HEK293 (cell line): Measurements from ENCODE around the gene EBI3.

ENCODE experiments used
- BCL11B ChIP-seq: fragments of 450-650 bp; formaldehyde crosslinking; IDR thresholded peaks from 2 replicates; pipeline ENCODE4 v1.5.1; 2016; ENCODE audit warnings: low read depth, missing biosample characterization, missing genetic modification characterization
- FEZF1 ChIP-seq: fragments of 450-650 bp; formaldehyde crosslinking; IDR thresholded peaks from 2 replicates; pipeline ENCODE4 v1.5.1; 2016; ENCODE audit warnings: missing biosample characterization, missing genetic modification characterization
- KLF8 ChIP-seq: fragments of 450-650 bp; formaldehyde crosslinking; IDR thresholded peaks from 2 replicates; pipeline ENCODE4 v1.5.1; 2016; ENCODE audit warnings: missing biosample characterization, missing genetic modification characterization
- MYNN ChIP-seq: fragments of 450-650 bp; formaldehyde crosslinking; IDR thresholded peaks from 2 replicates; pipeline ENCODE4 v1.5.1; 2016; ENCODE audit warnings: missing biosample characterization, missing genetic modification characterization, borderline replicate concordance
- MZF1 ChIP-seq: fragments of 450-650 bp; formaldehyde crosslinking; IDR thresholded peaks from 2 replicates; pipeline ENCODE4 v1.5.1; 2017; ENCODE audit warnings: missing biosample characterization, missing genetic modification characterization, borderline replicate concordance
- REPIN1 ChIP-seq: fragments of 450-650 bp; formaldehyde crosslinking; IDR thresholded peaks from 2 replicates; pipeline ENCODE4 v1.5.1; 2017; ENCODE audit warnings: missing biosample characterization, missing genetic modification characterization, low read depth
- SP7 ChIP-seq: fragments of 450-650 bp; formaldehyde crosslinking; IDR thresholded peaks from 2 replicates; pipeline ENCODE4 v1.5.1; 2016; ENCODE audit warnings: missing biosample characterization, missing genetic modification characterization
- ZBTB8A ChIP-seq: fragments of 450-650 bp; formaldehyde crosslinking; IDR thresholded peaks from 2 replicates; pipeline ENCODE4 v1.5.1; 2016; ENCODE audit warnings: missing biosample characterization, missing genetic modification characterization
- ZEB2 ChIP-seq: fragments of 450-650 bp; formaldehyde crosslinking; IDR thresholded peaks from 2 replicates; pipeline ENCODE4 v1.5.1; 2016; ENCODE audit warnings: missing biosample characterization, missing genetic modification characterization
- ZNF140 ChIP-seq: fragments of 450-650 bp; formaldehyde crosslinking; IDR thresholded peaks from 2 replicates; pipeline ENCODE4 v1.5.1; 2016; ENCODE audit warnings: missing biosample characterization, missing genetic modification characterization
- ZNF214 ChIP-seq: fragments of 450-650 bp; formaldehyde crosslinking; IDR thresholded peaks from 2 replicates; pipeline ENCODE4 v1.5.1; 2017; ENCODE audit warnings: missing biosample characterization, mild to moderate bottlenecking, missing genetic modification characterization, borderline replicate concordance
- ZNF223 ChIP-seq: fragments of 450-650 bp; formaldehyde crosslinking; IDR thresholded peaks from 2 replicates; pipeline ENCODE4 v1.5.1; 2016; ENCODE audit warnings: missing biosample characterization, missing genetic modification characterization
- ZNF585B ChIP-seq: fragments of 450-650 bp; formaldehyde crosslinking; IDR thresholded peaks from 2 replicates; pipeline ENCODE4 v1.5.1; 2016; ENCODE audit warnings: missing biosample characterization, missing genetic modification characterization
- ZNF596 ChIP-seq: fragments of 450-650 bp; IDR thresholded peaks from 2 replicates; pipeline ENCODE4 v1.5.0; 2018; ENCODE audit warnings: missing biosample characterization, mild to moderate bottlenecking, missing genetic modification characterization, moderate library complexity
- ZNF707 ChIP-seq: fragments of 450-650 bp; formaldehyde crosslinking; IDR thresholded peaks from 2 replicates; pipeline ENCODE4 v1.5.1; 2016; ENCODE audit warnings: missing biosample characterization, missing genetic modification characterization
- ZNF785 ChIP-seq: fragments of 450-650 bp; formaldehyde crosslinking; IDR thresholded peaks from 2 replicates; pipeline ENCODE4 v1.5.1; 2016; ENCODE audit warnings: missing biosample characterization, missing genetic modification characterization
- TF ChIP-seq, protein P1 (sequence below): fragments of 450-650 bp; formaldehyde crosslinking; IDR thresholded peaks from 2 replicates; pipeline ENCODE4 v1.5.1; 2017; ENCODE audit warnings: missing biosample characterization, missing genetic modification characterization
- TF ChIP-seq, protein P2 (sequence below): fragments of 450-650 bp; formaldehyde crosslinking; IDR thresholded peaks from 2 replicates; pipeline ENCODE4 v1.5.1; 2016; ENCODE audit warnings: missing biosample characterization, missing genetic modification characterization, low read depth
- TF ChIP-seq, protein P3 (sequence below): fragments of 450-650 bp; formaldehyde crosslinking; IDR thresholded peaks from 2 replicates; pipeline ENCODE4 v1.5.1; 2017; ENCODE audit warnings: missing biosample characterization, missing genetic modification characterization
- TF ChIP-seq, protein P4 (sequence below): fragments of 450-650 bp; formaldehyde crosslinking; IDR thresholded peaks from 2 replicates; pipeline ENCODE4 v1.5.1; 2016; ENCODE audit warnings: missing biosample characterization, missing genetic modification characterization
- TF ChIP-seq, protein P5 (sequence below): fragments of 450-650 bp; formaldehyde crosslinking; IDR thresholded peaks from 2 replicates; pipeline ENCODE4 v1.5.1; 2016; ENCODE audit warnings: missing biosample characterization, missing genetic modification characterization
- TF ChIP-seq, protein P6 (sequence below): fragments of 450-650 bp; formaldehyde crosslinking; IDR thresholded peaks from 2 replicates; pipeline ENCODE4 v1.5.1; 2016; ENCODE audit warnings: missing biosample characterization, missing genetic modification characterization

The EBI3 gene

DNA sequence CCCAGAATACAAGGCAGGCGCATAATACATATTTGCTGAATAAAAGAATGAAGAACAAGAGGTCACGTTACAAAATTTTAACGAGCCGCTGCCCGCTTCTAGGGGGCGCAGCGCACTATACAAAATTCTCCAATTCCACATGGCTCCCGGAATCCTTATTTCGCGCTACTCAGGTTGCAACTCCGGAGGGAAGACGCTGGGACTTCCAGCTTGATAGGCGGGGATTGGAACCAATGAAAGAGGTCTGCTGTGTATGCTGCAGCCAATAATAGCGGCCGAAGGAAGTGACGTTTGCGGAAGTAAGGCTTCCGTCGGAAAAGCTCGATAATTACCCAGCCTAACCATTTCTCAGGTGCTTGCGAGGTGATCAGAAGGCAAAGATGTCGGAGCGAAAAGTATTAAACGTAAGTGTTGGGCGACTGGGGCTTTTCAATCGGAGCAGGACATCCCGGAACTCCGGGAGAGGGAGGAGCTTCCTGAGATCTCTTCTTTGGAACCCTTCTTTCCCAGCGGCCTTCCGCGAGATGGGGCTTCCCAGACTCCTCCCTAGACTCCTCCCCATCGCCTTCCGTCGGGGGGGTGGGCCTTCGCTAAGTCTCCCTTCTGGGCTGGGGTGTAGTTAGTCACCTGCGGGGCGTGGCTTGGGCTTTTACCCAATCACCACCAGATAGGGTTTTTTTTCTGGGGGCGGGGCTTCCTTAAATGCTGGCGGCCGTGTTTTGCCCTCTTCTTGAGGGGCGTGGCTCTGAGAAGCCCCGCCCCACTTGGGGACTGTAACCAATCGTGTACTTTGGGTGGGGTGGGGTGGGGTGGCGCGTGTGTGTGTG, 17.7 kb downstream of the EBI3 start, which contains the start of gene YJU2 (continued):
- TF ChIP-seq ZNF140 (tag by site-specific recombination) (no peak), KLF8 (peak; percentile 95), ZBTB8A (tag by site-specific recombination) (peak; percentile 12), ZNF596 (no peak), BCL11B (tag by site-specific recombination) (no peak), MYNN (tag by site-specific recombination) (no peak), ZNF785 (no peak), FEZF1 (tag by site-specific recombination) (0 out of 2 replicates have a peak, but pooled peaks have one; percentile 21), ZNF707 (tag by site-specific recombination) (no peak), SP7 (peak; percentile 84), ZNF585B (tag by site-specific recombination) (no peak), ZNF223 (tag by site-specific recombination) (no peak), REPIN1 (tag by site-specific recombination) (no peak), ZEB2 (peak; percentile 51), MZF1 (tag by site-specific recombination) (no peak; the same call in 1 of the 2 replicates), ZNF214 (tag by site-specific recombination) (no peak)
- TF ChIP-seq, protein P1, sequence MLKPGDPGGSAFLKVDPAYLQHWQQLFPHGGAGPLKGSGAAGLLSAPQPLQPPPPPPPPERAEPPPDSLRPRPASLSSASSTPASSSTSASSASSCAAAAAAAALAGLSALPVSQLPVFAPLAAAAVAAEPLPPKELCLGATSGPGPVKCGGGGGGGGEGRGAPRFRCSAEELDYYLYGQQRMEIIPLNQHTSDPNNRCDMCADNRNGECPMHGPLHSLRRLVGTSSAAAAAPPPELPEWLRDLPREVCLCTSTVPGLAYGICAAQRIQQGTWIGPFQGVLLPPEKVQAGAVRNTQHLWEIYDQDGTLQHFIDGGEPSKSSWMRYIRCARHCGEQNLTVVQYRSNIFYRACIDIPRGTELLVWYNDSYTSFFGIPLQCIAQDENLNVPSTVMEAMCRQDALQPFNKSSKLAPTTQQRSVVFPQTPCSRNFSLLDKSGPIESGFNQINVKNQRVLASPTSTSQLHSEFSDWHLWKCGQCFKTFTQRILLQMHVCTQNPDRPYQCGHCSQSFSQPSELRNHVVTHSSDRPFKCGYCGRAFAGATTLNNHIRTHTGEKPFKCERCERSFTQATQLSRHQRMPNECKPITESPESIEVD (tag by site-specific recombination), result peak; percentile 36; the same call in 1 of the 2 replicates
- TF ChIP-seq, protein P2, sequence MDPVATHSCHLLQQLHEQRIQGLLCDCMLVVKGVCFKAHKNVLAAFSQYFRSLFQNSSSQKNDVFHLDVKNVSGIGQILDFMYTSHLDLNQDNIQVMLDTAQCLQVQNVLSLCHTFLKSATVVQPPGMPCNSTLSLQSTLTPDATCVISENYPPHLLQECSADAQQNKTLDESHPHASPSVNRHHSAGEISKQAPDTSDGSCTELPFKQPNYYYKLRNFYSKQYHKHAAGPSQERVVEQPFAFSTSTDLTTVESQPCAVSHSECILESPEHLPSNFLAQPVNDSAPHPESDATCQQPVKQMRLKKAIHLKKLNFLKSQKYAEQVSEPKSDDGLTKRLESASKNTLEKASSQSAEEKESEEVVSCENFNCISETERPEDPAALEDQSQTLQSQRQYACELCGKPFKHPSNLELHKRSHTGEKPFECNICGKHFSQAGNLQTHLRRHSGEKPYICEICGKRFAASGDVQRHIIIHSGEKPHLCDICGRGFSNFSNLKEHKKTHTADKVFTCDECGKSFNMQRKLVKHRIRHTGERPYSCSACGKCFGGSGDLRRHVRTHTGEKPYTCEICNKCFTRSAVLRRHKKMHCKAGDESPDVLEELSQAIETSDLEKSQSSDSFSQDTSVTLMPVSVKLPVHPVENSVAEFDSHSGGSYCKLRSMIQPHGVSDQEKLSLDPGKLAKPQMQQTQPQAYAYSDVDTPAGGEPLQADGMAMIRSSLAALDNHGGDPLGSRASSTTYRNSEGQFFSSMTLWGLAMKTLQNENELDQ (tag by site-specific recombination), result no peak
- TF ChIP-seq, protein P3, sequence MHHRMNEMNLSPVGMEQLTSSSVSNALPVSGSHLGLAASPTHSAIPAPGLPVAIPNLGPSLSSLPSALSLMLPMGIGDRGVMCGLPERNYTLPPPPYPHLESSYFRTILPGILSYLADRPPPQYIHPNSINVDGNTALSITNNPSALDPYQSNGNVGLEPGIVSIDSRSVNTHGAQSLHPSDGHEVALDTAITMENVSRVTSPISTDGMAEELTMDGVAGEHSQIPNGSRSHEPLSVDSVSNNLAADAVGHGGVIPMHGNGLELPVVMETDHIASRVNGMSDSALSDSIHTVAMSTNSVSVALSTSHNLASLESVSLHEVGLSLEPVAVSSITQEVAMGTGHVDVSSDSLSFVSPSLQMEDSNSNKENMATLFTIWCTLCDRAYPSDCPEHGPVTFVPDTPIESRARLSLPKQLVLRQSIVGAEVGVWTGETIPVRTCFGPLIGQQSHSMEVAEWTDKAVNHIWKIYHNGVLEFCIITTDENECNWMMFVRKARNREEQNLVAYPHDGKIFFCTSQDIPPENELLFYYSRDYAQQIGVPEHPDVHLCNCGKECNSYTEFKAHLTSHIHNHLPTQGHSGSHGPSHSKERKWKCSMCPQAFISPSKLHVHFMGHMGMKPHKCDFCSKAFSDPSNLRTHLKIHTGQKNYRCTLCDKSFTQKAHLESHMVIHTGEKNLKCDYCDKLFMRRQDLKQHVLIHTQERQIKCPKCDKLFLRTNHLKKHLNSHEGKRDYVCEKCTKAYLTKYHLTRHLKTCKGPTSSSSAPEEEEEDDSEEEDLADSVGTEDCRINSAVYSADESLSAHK (tag by site-specific recombination), result no peak
- TF ChIP-seq, protein P4, sequence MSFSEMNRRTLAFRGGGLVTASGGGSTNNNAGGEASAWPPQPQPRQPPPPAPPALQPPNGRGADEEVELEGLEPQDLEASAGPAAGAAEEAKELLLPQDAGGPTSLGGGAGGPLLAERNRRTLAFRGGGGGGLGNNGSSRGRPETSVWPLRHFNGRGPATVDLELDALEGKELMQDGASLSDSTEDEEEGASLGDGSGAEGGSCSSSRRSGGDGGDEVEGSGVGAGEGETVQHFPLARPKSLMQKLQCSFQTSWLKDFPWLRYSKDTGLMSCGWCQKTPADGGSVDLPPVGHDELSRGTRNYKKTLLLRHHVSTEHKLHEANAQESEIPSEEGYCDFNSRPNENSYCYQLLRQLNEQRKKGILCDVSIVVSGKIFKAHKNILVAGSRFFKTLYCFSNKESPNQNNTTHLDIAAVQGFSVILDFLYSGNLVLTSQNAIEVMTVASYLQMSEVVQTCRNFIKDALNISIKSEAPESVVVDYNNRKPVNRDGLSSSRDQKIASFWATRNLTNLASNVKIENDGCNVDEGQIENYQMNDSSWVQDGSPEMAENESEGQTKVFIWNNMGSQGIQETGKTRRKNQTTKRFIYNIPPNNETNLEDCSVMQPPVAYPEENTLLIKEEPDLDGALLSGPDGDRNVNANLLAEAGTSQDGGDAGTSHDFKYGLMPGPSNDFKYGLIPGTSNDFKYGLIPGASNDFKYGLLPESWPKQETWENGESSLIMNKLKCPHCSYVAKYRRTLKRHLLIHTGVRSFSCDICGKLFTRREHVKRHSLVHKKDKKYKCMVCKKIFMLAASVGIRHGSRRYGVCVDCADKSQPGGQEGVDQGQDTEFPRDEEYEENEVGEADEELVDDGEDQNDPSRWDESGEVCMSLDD (tag by site-specific recombination), result no peak
- TF ChIP-seq, protein P5, sequence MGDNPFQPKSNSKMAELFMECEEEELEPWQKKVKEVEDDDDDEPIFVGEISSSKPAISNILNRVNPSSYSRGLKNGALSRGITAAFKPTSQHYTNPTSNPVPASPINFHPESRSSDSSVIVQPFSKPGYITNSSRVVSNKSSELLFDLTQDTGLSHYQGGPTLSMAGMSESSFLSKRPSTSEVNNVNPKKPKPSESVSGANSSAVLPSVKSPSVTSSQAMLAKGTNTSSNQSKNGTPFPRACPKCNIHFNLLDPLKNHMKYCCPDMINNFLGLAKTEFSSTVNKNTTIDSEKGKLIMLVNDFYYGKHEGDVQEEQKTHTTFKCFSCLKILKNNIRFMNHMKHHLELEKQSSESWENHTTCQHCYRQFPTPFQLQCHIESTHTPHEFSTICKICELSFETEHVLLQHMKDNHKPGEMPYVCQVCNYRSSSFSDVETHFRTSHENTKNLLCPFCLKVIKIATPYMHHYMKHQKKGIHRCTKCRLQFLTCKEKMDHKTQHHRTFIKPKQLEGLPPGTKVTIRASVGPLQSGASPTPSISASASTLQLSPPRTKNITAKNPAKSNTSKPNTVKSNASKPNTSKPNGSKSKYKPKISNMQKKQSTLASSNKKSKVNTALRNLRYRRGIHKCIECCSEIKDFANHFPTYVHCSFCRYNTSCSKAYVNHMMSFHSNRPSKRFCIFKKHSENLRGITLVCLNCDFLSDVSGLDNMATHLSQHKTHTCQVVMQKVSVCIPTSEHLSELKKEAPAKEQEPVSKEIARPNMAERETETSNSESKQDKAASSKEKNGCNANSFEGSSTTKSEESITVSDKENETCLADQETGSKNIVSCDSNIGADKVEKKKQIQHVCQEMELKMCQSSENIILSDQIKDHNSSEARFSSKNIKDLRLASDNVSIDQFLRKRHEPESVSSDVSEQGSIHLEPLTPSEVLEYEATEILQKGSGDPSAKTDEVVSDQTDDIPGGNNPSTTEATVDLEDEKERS, result no peak
- TF ChIP-seq, protein P6, sequence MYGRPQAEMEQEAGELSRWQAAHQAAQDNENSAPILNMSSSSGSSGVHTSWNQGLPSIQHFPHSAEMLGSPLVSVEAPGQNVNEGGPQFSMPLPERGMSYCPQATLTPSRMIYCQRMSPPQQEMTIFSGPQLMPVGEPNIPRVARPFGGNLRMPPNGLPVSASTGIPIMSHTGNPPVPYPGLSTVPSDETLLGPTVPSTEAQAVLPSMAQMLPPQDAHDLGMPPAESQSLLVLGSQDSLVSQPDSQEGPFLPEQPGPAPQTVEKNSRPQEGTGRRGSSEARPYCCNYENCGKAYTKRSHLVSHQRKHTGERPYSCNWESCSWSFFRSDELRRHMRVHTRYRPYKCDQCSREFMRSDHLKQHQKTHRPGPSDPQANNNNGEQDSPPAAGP (tag by site-specific recombination), result peak; percentile 95
